Type B pancreatic cell (in vitro differentiated cells): ENCODE measurements around the gene UBC. TPM values are rescaled to one million over a fixed set of nuclear protein-coding genes. Genes with fewer than 3 reads are reported as not detected.
A peak's percentile ranks its signal among the peaks of the same experiment; 100 is the strongest.
"Not testable (repeated sequence)": the region's sequence is repeated elsewhere in the genome, so short reads cannot be mapped to it uniquely, and the experiment has no call there.

Experiments used
- DNase-seq: peaks from one replicate; pipeline ENCODE4 v3.0.0; 2021; ENCODE audit warnings: mixed read lengths; ENCODE audit not compliant: unreplicated experiment; ENCODE audit errors: extremely low spot score
- H3K27ac Mint-ChIP-seq: 2 replicates; pipeline ENCODE4 v1.8.0; 2021; ENCODE audit warnings: mild to moderate bottlenecking, mixed read lengths
- H3K27me3 Mint-ChIP-seq: 2 replicates; pipeline ENCODE4 v1.8.0; 2021; ENCODE audit warnings: mixed read lengths
- H3K36me3 Mint-ChIP-seq: 2 replicates; pipeline ENCODE4 v1.8.0; 2021; ENCODE audit warnings: mixed read lengths
- H3K4me1 Mint-ChIP-seq: one replicate; pipeline ENCODE4 v1.8.0; 2021; ENCODE audit warnings: mixed read lengths; ENCODE audit not compliant: unreplicated experiment
- H3K4me3 Mint-ChIP-seq: 2 replicates; pipeline ENCODE4 v1.8.0; 2021; ENCODE audit warnings: mild to moderate bottlenecking, mixed read lengths
- H3K9me3 Mint-ChIP-seq: 2 replicates; pipeline ENCODE4 v1.8.0; 2021; ENCODE audit warnings: mixed read lengths
- total RNA-seq: library from RNA; stranded (reverse); gene quantifications from 2 replicates; pipeline ENCODE4 v1.2.1, GENCODE V29; 2021; ENCODE audit warnings: low replicate concordance
- TF ChIP-seq, protein P1 (sequence below): fragments of 200-600 bp; sonication (generic); conservative IDR thresholded peaks from 2 replicates; pipeline ENCODE4 v1.5.0; 2021; ENCODE audit warnings: antibody characterized with exemption, mild to moderate bottlenecking

Gene UBC
- total RNA-seq, 1 donor from 2014 or later = 761 TPM

DNA sequence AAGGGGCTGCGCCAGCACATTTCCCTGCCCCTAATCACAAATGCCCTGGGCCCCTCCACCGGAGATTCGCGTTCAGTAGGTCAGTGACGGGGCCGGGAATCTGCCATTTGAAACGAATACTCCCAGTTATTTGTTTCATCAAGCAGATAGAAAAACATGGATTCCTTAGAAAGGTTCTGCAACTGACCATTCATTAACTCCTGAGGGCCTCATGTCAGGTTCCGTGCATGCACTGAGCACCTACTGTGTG is 25.6 kb upstream of the UBC start:
- H3K27ac Mint-ChIP-seq = no peak overlapping the region
- no peak for DNase-seq
- no peaks in the 10 kb centered on the region for H3K27me3 Mint-ChIP-seq
- no peaks in the 10 kb centered on the region for H3K36me3 Mint-ChIP-seq
- no peaks in the 10 kb centered on the region for H3K9me3 Mint-ChIP-seq
- peaks cover 9% of the 10 kb centered on the region for H3K4me1 Mint-ChIP-seq
- TF ChIP-seq, protein P1, sequence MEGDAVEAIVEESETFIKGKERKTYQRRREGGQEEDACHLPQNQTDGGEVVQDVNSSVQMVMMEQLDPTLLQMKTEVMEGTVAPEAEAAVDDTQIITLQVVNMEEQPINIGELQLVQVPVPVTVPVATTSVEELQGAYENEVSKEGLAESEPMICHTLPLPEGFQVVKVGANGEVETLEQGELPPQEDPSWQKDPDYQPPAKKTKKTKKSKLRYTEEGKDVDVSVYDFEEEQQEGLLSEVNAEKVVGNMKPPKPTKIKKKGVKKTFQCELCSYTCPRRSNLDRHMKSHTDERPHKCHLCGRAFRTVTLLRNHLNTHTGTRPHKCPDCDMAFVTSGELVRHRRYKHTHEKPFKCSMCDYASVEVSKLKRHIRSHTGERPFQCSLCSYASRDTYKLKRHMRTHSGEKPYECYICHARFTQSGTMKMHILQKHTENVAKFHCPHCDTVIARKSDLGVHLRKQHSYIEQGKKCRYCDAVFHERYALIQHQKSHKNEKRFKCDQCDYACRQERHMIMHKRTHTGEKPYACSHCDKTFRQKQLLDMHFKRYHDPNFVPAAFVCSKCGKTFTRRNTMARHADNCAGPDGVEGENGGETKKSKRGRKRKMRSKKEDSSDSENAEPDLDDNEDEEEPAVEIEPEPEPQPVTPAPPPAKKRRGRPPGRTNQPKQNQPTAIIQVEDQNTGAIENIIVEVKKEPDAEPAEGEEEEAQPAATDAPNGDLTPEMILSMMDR = no peak
- no peak overlapping the region for H3K4me3 Mint-ChIP-seq

DNA sequence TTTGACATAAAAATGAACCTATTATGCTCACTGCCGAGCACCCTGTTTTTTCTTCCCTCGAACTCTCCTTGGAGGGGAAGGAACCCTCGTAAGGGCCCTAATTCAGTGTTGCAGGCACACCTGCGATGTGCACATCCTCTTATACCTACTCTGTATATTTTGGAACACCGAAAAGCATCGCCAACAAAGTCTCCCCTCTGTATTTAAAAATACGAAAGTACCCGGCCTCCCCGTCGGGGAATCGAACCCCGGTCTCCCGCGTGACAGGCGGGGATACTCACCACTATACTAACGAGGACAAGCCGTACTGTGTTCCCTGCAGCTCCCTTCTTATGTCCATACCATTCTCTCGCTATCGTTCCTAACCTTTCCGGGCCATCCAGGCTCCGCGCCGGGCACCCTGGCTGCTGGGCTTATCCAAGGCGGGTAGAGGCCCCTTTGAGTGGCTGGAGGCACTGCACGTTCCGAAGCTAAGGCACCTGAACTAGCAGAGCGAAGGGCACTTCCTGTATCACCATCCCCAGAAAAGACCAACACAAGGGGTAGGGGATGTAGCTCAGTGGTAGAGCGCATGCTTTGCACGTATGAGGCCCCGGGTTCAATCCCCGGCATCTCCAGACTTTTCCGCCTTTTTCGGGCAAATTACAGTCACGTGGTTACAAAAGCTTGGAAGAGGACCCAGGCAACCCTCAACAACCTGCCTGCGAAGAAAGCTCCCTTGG is 25.1 kb upstream of the UBC start:
- H3K27ac Mint-ChIP-seq = no peak overlapping the region

DNA sequence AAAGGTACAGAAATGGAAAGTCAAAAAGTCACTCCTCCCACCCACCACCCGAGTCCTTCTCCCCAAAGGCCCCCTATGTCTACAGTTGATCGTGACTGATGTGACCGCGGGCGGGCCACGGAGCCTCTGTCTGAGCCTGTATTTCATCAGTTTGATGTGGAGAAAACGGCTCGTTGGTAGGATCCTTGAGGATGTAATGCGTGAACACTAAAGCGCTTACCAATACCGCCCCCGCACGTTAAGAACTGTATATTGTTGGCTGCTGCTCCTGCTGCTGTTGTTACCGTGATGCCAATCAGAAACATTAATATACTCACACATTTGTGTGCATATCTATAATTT is 24.6 kb upstream of the UBC start:
- no peak overlapping the region for H3K4me3 Mint-ChIP-seq
- no peaks in the 10 kb centered on the region for H3K36me3 Mint-ChIP-seq
- H3K9me3 Mint-ChIP-seq = no peaks in the 10 kb centered on the region
- no peaks in the 10 kb centered on the region for H3K27me3 Mint-ChIP-seq
- DNase-seq = no peak
- peaks cover 9% of the 10 kb centered on the region for H3K4me1 Mint-ChIP-seq
- TF ChIP-seq, protein P1 = peak; percentile 55
- no peak overlapping the region for H3K27ac Mint-ChIP-seq

More for the DNA sequence above, 25.1 kb upstream of the UBC start:
- TF ChIP-seq, protein P1 = peak; percentile 8
- no peak overlapping the region for H3K4me3 Mint-ChIP-seq
- peak; percentile 95 for DNase-seq
- no peaks in the 10 kb centered on the region for H3K36me3 Mint-ChIP-seq
- peaks cover 9% of the 10 kb centered on the region for H3K4me1 Mint-ChIP-seq
- no peaks in the 10 kb centered on the region for H3K27me3 Mint-ChIP-seq
- H3K9me3 Mint-ChIP-seq = no peaks in the 10 kb centered on the region

DNA sequence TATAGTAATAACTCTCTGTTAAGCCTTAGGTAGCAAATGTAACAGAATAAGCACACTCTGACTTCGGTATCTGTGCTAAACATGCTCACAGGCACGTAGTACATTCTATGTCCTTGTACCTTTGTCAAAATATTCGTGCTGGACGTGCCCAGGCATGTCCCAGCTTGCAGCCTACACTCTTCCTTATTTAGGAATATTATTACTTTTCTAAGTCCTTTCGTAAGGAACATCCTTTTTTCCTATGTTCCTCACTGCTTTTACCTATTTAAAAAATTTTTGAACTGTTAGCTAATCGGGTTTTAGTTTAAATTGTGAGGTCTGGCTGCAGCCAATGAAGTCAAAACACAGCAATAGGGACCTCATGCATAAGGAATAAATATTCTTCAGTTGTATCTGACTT is 24.1 kb upstream of the UBC start:
- peaks cover 9% of the 10 kb centered on the region for H3K4me1 Mint-ChIP-seq
- no peak overlapping the region for H3K4me3 Mint-ChIP-seq
- H3K27me3 Mint-ChIP-seq = no peaks in the 10 kb centered on the region
- no peaks in the 10 kb centered on the region for H3K9me3 Mint-ChIP-seq
- no peaks in the 10 kb centered on the region for H3K36me3 Mint-ChIP-seq
- DNase-seq = no peak
- TF ChIP-seq, protein P1 = no peak
- no peak overlapping the region for H3K27ac Mint-ChIP-seq

DNA sequence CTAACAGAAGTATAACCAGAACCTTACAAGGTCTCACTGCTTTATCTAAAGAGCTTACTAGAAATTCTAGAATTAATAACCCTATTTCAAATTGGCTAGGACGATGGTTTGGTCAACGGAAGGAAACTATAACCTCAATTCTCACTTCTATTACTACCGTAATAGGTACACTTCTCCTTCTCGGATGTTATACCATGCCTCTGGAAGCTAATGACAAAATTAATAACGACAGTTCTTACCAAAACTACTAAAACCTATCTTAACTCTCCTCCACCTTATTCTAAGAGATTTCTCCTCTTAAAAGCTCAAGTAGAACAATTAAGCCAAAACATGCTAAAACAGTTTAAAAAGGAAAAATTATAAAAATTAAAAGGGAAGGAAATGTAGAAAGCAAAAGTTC is 23.7 kb upstream of the UBC start:
- no peaks in the 10 kb centered on the region for H3K36me3 Mint-ChIP-seq
- no peaks in the 10 kb centered on the region for H3K27me3 Mint-ChIP-seq
- H3K27ac Mint-ChIP-seq = no peak overlapping the region
- no peak for DNase-seq
- H3K4me3 Mint-ChIP-seq = no peak overlapping the region
- H3K4me1 Mint-ChIP-seq = peaks cover 9% of the 10 kb centered on the region
- no peaks in the 10 kb centered on the region for H3K9me3 Mint-ChIP-seq
- TF ChIP-seq, protein P1 = no peak

DNA sequence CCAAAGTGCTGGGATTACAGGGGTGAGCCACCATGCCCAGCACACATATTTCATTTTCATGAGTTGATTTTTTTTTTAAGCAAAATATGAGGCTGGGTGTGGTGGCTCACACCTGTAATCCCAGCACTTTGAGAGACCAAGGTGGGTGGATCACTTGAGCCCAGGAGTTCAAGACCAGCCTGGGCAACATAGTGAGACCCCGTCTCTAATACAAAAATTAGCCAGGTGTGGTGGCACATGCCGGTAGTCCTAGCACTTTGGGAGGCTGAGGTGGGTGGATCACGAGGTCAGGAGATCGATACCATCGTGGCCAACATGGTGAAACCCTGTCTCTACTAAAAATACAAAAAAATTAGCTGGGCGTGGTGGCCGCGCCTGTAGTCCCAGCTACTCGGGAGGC is 17.1 kb upstream of the UBC start:
- H3K9me3 Mint-ChIP-seq, DNase-seq: not testable (repeated sequence)

More for the DNA sequence above, 17.1 kb upstream of the UBC start:
- not testable (repeated sequence) for H3K4me3 Mint-ChIP-seq, H3K27ac Mint-ChIP-seq
- H3K4me1 Mint-ChIP-seq = peaks cover 18% of the 10 kb centered on the region
- H3K27me3 Mint-ChIP-seq = peaks cover 12% of the 10 kb centered on the region
- H3K36me3 Mint-ChIP-seq = peaks cover 10% of the 10 kb centered on the region
